Activated naive CD8-positive, alpha-beta T cell treated with anti-CD3 and anti-CD28 coated beads, Interleukin-2, amount 50 U/mL, for 16 hours (primary cell): ENCODE measurements around the gene CHSY1.

Source experiments
- DNase-seq: peaks from one replicate; pipeline ENCODE4 v3.0.0-alpha.2; 2020; ENCODE audit warnings: low read depth, low spot score

Gene CHSY1

GRCh38 chr15:101153801-101154656 lies 97.8 kb downstream of the CHSY1 start:
- DNase-seq = no peak

- DNase-seq = no peak
Measured at GRCh38 chr15:101152914-101153313, 98.9 kb downstream of the CHSY1 start.

GRCh38 chr15:101151288-101151687 lies 100.6 kb downstream of the CHSY1 start:
- no peak for DNase-seq

- no peak for DNase-seq
Measured at GRCh38 chr15:101150723-101151040, 101.2 kb downstream of the CHSY1 start.

- DNase-seq = no peak
Measured at GRCh38 chr15:101149864-101150722, 101.8 kb downstream of the CHSY1 start.

GRCh38 chr15:101148881-101149664 lies 102.8 kb downstream of the CHSY1 start:
- DNase-seq = no peak

- no peak for DNase-seq
Measured at GRCh38 chr15:101148166-101148880, 103.5 kb downstream of the CHSY1 start.

- no peak for DNase-seq
Measured at GRCh38 chr15:101147181-101147580, 104.7 kb downstream of the CHSY1 start.

- no peak for DNase-seq
Measured at GRCh38 chr15:101146118-101146702, 105.6 kb downstream of the CHSY1 start.

- no peak for DNase-seq
Measured at GRCh38 chr15:101145362-101145761, 106.5 kb downstream of the CHSY1 start.

GRCh38 chr15:101143321-101143720 lies 108.5 kb downstream of the CHSY1 start:
- no peak for DNase-seq

- DNase-seq = no peak
Measured at GRCh38 chr15:101142711-101143110, 109.1 kb downstream of the CHSY1 start.

GRCh38 chr15:101141926-101142527 lies 109.8 kb downstream of the CHSY1 start:
- no peak for DNase-seq

- DNase-seq = no peak
Measured at GRCh38 chr15:101140697-101141065, 111.2 kb downstream of the CHSY1 start.

GRCh38 chr15:101139986-101140696 lies 111.7 kb downstream of the CHSY1 start:
- DNase-seq = no peak

GRCh38 chr15:101138913-101139880 lies 112.7 kb downstream of the CHSY1 start:
- DNase-seq = no peak

- no peak for DNase-seq
Measured at GRCh38 chr15:101138086-101138660, 113.7 kb downstream of the CHSY1 start.

GRCh38 chr15:101137312-101137940 lies 114.4 kb downstream of the CHSY1 start:
- no peak for DNase-seq
